ENCODE measurements around the gene OR8D4.
"Not testable (repeated sequence)": the region's sequence is repeated elsewhere in the genome, so short reads cannot be mapped to it uniquely, and the experiment has no call there.

Gene OR8D4

DNA sequence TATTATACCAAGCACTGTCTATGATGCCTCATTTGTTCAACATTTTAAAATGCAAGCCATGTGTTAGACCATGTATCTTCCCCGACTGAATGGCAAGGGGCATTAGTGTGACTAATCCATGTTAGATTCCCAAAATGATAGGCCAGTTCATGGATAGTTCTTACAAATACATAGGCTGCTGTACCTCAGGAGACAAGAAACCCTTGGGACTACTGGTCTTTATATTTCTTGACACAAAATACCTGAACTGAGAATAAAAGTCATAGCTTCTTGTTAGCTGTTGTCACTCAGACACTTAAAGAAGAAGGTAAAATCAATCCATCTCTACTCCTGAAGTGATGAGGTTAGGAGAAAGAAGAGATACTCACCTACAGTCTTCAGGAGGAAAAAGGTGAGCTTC lies at the start of gene OR8D4:
Gene OR8D4, plus strand, starts transcription at position 301 of the 400 bp plus-strand sequence. CDS start 4,265 bp downstream, outside the sequence.
- no peak for DNase-seq

DNA sequence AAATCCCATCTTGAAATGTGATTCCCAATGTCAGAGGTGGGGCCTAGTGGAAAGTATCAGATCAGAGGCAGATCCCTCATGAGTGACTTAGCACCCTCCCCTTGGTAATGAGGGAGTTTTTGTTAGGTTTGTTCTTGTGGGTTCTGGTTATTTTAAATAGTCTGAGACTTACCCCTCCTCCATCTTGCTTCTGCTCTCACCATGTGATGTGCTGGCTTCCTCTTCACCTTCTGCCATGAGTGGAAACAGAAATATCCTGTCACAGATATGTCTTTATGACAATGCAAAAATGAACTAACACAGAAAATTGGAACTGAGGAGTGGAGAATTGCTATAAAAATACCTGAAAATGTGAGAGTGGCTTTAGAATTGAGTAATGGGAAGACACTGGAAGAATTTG lies 49.6 kb upstream of the OR8D4 start:
- no peak for DNase-seq

DNA sequence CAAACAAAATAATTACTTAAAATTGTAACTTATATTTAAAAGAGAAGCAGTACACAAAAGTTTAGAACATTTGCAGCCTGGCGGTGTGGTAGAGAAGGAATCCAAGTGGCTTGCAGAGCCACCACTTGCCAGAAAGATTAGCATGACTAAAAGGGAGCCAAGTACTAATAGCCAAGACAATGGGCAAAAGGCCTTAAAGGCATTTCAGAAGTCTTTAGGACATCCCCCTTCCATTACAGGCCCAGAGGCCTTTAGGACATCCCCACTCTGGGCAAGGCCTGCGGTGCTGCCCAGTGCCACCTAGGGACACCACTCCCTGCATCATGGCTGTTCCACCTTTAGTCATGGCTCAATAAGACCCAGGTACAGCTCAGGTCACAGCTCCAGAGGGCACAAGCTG lies 48.9 kb upstream of the OR8D4 start:
- no peak for DNase-seq

DNA sequence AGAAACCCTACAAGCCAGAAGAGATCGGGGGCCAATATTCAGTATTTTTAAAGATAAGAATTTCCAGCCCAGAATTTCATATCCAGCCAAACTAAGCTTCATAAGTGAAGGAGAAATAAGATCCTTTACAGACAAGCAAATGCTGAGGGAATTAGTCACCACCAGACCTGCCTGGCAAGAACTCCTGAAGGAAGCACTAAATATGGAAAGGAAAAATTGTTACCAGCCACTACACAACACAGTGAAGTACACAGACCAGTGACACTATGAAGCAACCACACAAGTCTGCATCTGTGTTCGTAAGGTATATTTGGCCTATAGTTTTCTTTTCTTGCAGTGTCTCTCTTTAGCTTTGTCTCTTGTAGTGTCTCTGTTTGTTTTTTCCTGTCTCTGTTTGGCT lies 45.5 kb upstream of the OR8D4 start:
- DNase-seq, result no peak

DNA sequence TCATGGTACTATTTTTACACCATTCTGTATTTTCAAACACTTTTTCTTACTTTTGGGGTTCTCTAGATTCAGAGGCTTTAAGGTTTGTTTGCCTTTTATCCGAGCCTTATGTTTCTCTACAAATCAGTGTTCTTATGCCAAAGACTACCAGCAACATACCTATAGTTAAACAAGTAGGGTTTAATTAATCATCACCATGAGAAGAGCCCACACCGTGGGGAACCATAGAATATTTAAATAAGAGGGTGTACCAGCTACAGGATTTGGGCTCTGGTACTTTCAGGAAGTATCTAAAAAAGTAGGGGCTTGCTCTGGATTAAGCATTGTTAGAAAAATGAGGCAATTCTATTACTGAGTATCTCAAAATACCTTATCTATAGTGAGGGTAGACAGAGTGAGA lies 42.2 kb upstream of the OR8D4 start:
- DNase-seq, result no peak

DNA sequence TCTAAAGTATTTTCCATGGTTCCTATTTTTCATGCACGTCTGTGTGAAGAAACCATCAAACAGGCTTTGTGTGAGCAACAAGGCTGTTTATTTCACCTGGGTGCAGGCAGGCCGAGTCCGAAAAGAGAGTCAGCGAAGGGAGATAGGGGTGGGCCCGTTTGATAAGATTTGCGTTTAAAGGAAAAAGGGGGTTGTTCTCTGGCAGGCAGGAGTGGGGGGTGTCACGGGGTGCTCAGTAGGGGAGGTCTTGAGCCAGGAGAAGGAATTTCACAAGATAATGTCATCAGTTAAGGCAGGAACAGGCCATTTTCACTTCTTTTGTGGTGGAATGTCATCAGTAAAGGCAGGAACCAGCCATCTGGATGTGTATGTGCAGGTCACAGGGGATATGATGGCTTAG lies 36.7 kb upstream of the OR8D4 start:
- DNase-seq, result not testable (repeated sequence)

DNA sequence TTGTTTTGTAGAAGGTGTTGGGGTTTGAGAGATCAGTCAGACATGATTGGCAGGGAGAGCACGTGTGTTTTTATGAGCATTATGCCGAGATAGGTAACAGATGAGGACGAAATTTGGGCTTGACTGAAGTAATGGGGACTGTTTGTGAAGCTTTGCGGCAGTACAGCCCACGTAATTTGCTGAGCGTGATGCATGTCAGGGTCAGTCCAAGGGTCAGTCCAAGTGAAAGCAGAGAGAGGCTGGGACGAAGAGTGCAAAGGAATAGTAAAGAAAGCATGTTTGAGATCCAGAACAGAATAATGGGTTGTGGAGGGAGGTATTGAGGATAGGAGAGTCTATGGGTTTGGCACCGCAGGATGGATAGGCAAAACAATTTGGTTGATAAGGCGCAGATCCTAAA lies 34.2 kb upstream of the OR8D4 start:
- not testable (repeated sequence) for DNase-seq

DNA sequence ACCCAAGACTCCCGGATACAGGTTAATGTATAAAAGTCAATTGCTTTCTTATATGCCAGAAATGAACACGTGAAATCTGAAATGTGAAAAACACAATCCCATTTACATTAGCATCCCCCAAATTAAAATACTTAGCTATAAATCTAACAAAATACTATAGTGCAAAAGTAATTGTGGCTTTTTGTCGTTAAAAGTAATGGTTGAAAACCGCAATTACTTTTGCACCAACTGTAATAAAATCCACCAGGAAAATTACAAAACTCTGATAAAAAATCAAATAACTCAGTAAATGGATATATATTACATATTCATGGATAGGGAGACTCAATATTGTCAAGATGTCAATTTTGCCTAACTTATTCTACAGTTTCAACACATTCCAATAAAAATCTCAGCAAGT lies 21.1 kb upstream of the OR8D4 start:
- DNase-seq, result no peak

DNA sequence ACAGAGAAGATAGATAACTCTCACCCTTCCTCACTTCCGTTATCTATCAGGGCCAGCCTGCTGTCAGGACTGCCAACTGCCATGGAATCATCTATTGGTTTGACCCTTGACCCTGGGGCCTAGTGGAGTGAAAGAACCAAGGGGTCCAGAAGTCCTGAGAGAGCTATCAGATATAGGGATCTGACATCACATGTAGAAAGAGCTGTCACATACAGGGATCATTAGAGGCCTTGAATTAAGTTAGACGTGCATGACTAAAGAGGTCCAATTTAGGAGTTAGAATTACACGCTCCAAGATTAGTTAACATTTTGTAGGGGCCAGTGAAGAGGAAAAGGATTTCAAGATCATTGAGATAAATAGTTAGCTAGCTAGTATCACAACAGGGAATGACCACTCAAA lies 16.4 kb upstream of the OR8D4 start, which contains the start of gene TMEM225:
Gene TMEM225, minus strand, starts transcription at position 101 of the 400 bp plus-strand sequence. CDS start 245 bp downstream, outside the sequence.
- no peak for DNase-seq

DNA sequence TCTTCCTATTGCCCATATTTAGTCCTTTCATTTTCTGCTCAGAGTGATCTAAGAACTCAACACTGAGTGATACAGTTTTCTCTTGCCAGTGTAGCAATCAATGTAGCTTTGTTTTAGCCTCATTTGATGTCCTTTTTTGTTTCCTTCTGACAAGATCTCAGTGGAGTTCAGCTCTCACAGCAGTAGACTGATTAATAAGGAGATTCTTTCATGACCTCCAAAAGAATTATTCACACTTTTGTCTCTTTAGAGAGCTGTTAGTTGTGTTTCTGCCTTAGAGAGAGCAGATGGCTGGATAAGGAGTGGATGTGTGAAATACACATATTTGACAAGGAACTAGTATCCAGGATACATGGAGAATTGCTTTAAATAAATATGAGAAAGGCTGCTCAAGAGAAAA lies 9.9 kb upstream of the OR8D4 start:
- DNase-seq, result no peak

DNA sequence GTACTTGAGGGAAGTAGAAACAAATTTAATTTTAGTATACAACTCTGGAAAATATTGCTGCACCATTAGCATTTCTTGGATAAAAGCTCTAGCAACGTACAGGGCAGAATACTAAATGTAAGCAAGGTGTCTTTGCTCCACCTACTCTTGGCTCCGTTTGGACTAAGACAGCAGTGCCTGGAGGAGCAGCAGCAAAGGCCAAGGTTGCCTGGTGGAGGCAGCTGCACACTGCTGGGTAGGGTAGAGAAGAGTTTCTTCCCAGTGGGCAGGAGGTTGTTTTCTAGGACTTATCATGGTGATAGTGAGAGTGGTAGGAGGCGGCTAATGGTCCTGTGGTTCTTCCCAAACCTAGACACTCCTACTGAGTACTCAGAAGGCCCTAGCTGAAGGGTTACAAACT lies 2.2 kb upstream of the OR8D4 start:
- no peak for DNase-seq

DNA sequence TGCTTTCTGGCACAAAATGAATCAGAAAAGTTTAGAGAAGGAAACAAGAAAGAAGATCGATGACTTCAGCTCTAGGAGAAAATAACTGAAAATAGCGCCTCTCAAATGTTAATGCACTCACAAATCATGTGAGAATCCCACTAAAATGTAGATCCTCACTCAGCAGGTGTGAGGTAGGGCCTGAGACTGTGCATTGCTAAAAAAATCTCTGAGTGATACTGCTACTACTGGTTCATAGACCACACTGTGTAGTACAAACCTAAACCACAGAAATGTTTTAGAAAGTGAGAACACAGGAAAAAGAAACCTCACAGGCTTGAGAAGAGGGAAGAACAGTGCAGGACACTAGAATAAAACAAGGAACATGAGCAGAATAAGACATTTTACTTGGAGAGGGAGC lies 2.0 kb downstream of the OR8D4 start:
- DNase-seq, result no peak

DNA sequence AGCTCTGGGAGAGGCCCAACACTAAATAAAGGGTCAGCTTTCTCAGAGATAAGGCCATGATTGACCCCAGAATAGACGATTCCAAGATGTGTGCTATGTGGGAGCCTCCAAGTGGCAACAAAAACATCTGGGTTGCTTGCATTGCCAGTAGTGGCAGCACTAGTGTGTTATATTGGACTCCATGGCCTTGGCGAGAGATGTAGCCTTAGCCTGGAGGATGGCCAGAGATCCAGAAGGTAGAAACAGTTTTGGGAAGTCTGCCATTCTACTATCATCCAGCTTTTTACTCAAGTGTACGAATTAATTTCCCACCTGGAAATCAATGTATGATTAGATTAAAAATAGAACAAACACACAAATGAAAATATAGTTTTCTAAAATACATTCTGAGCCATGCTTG lies 3.0 kb downstream of the OR8D4 start:
- DNase-seq, result no peak

DNA sequence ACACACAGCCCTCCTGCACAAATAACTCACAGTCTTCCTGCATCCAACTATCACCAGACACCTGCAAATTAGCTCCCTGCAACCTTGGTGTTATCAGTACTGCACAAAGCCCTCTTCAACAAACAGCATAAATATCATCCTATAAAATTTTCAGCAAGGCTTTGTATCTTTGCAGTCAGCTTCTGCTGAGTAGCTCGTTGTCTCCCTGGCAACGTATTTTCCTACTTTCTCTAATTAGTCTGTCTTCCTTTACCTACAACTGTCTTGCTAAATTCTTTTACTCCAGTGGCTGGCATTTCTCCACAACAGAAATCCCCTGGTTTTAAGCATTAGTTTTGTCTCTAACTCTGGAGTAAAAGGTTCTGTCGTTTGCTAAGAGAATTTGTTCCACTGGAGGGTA lies 3.9 kb downstream of the OR8D4 start:
- DNase-seq, result no peak

DNA sequence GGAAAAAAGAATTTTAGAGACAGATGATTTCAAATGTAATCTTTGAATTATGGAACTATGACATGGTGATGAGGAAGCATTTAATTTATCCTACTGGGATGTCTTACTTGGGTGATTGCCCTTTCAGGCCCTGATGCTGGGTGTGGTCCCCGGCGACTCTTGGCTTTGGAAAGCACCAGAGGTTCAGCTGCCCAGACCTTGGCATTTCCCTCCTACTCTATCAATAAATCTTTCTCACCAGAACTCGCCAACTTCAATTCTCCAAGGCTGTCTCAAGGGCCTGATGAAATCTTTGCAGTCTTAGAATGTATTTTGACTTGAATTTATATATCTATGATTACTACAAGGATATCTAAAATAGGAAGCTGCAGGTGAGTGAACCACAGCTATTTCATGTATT lies 19.0 kb downstream of the OR8D4 start:
- no peak for DNase-seq

DNA sequence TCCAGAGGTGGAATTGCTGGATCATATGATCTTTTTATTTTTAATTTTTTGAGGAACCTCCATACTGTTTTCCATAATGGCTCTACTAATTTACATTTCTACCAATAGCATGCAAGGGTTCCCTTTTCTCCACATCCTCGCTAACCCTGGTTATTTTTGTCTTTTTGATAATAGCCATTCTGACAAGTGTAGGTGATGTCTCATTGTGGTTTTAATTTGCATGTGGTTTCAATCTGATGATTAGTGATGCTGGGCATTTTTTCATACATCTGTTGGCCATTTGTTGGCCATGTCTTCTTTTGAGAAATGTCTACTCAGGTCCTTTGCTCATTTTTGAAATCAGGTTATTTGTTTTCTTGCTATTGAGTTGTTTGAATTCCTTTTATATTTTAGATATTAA lies 22.1 kb downstream of the OR8D4 start:
- DNase-seq, result no peak

DNA sequence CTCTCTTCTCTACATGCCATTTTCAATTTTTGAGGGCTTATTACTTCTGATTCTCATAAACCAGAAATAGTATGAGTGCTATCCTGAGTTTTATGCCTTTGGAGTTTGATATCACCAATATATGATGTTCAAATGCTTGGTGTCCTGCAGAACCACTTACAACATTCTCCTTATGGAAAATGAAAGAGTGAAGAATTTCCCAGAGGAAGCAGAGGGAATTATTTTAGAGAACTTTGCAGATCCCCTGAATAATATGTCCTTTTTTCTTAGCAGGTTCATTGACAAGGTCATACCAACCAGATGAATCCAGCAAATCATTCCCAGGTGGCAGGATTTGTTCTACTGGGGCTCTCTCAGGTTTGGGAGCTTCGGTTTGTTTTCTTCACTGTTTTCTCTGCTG lies 37.4 kb downstream of the OR8D4 start, which contains the start of gene OR4D5:
Gene OR4D5, plus strand, starts transcription at position 301 of the 400 bp plus-strand sequence. Its CDS starts 0 bp downstream, at position 301.
- no peak for DNase-seq

DNA sequence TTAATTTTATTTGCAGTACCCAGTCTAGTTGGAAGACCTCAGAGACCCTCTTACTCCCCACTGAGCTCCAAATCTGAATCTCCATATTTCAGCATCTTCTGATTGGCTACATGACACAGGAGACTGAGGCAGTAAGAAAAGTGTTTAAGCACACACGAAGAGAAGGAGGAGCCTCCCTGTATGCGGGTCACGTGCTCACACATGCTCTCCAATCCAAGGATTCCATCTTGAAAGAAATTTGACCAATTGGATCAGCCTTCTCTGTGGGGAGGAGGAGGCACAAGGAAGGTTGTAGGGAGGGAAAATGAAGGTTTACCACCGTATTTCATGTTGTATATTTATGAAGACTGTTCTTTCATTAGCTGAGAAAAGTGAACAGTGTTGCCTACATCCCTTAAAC lies 40.4 kb downstream of the OR8D4 start:
- no peak for DNase-seq

DNA sequence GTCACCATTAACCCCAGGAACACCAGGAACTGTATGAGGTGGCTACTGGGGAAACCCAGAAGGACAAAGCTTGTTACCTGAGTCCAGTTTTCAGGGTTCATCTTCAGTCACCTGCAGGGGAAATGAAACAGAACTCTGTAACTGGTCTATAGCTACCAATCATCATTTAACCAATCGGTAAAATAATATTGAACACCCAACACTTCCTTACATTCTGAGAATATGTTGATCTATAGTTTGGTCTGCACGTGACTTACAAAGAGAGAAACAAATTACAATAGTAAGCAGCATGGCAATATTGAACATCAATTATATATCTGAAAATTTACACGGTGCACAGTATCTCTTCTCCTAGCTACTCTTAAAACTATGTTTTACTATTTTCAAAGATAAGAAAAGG lies 41.8 kb downstream of the OR8D4 start, which contains the start of gene OR6T1:
Gene OR6T1, minus strand, starts transcription at position 101 of the 400 bp plus-strand sequence. Its CDS starts 0 bp downstream, at position 101.
- DNase-seq, result no peak

DNA sequence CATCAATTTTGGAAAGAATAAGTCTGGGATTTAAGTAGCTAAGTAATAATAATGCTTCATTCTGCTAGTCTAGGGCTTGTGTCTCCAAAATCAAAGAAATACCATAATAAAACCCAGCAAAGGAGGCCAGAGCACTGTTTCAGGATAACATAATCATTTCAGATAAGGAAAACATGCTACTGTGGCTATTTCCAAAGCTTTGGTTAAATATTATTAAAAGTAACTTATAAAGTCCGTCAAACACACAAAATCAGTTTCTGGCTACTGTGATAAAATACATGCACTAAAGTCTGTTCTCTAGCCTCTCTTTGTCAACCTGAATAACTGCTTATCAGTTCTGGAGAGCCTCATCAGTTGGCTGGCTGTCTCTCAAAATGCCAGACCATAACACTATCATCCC lies 43.2 kb downstream of the OR8D4 start:
- no peak for DNase-seq

DNA sequence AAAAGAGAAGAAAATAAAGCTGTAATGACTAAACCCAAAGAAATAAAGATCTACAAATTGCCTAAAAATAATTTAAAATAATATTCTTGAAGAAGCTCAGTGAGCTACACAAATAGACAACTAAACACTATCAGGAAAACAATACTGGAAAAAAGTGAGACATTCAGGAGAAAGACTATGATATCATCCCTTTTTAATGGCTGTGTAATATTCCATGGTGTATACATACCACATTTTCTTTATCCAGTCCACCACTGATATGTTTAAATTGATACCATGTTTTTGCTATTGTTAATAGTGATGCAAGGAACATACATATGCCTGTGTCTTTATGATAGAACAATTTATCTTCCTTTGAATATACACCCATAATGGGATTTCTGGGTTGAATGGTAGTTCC lies 54.8 kb downstream of the OR8D4 start:
- DNase-seq, result no peak

Measured in GOT3 (cell line).